Kidney tubule cell (primary cell): ENCODE data around the gene IFI27L2.

Experiments used
- DNase-seq: peaks from one replicate; pipeline ENCODE4 v3.0.0-alpha.2; 2018; ENCODE audit warnings: low spot score

Gene IFI27L2

GRCh38 chr14:94152676-94153075 is 23.3 kb upstream of the IFI27L2 start:
- DNase-seq, result no peak

- no peak for DNase-seq
Observed at GRCh38 chr14:94145902-94146527, 16.6 kb upstream of the IFI27L2 start.

- DNase-seq, result no peak
Observed at GRCh38 chr14:94144765-94145164, 15.4 kb upstream of the IFI27L2 start.

- DNase-seq, result no peak
Observed at GRCh38 chr14:94143711-94144110, 14.3 kb upstream of the IFI27L2 start.

- no peak for DNase-seq
Observed at GRCh38 chr14:94143239-94143638, 13.8 kb upstream of the IFI27L2 start.

- no peak for DNase-seq
Observed at GRCh38 chr14:94142836-94143235, 13.4 kb upstream of the IFI27L2 start.

GRCh38 chr14:94142247-94142646 is 12.8 kb upstream of the IFI27L2 start:
- DNase-seq, result no peak

- no peak for DNase-seq
Observed at GRCh38 chr14:94139421-94139820, 10.0 kb upstream of the IFI27L2 start.

GRCh38 chr14:94139006-94139405 is 9.6 kb upstream of the IFI27L2 start:
- no peak for DNase-seq

GRCh38 chr14:94138251-94138650 is 8.8 kb upstream of the IFI27L2 start:
- DNase-seq, result no peak

- peak; percentile 85 for DNase-seq
Observed at GRCh38 chr14:94136575-94137331, 7.3 kb upstream of the IFI27L2 start.

- DNase-seq, result no peak
Observed at GRCh38 chr14:94135476-94135875, 6.1 kb upstream of the IFI27L2 start.

GRCh38 chr14:94132285-94132887 is 3.0 kb upstream of the IFI27L2 start:
- peak; percentile 69 for DNase-seq

- DNase-seq, result peak; percentile 43
Observed at GRCh38 chr14:94129758-94130414, 482 bp upstream of the IFI27L2 start.

- no peak for DNase-seq
Observed at GRCh38 chr14:94128216-94128839, 1.1 kb downstream of the IFI27L2 start.

GRCh38 chr14:94127330-94127729 is 2.1 kb downstream of the IFI27L2 start:
- DNase-seq, result no peak

GRCh38 chr14:94126800-94127199 is 2.6 kb downstream of the IFI27L2 start:
- DNase-seq, result no peak

- no peak for DNase-seq
Observed at GRCh38 chr14:94126419-94126677, 3.1 kb downstream of the IFI27L2 start.

- no peak for DNase-seq
Observed at GRCh38 chr14:94125659-94126418, 3.6 kb downstream of the IFI27L2 start.

GRCh38 chr14:94124582-94125377 is 4.6 kb downstream of the IFI27L2 start:
- DNase-seq, result no peak

GRCh38 chr14:94123868-94124267 is 5.5 kb downstream of the IFI27L2 start:
- peak; percentile 75 for DNase-seq
